ENCODE results near the gene DLGAP4. TPM values are rescaled to one million over a fixed set of nuclear protein-coding genes. Genes with fewer than 3 reads are reported as not detected.

DLGAP4 gene
- total RNA-seq, 1 donor from 2014 or later: 77.3 TPM

DNA sequence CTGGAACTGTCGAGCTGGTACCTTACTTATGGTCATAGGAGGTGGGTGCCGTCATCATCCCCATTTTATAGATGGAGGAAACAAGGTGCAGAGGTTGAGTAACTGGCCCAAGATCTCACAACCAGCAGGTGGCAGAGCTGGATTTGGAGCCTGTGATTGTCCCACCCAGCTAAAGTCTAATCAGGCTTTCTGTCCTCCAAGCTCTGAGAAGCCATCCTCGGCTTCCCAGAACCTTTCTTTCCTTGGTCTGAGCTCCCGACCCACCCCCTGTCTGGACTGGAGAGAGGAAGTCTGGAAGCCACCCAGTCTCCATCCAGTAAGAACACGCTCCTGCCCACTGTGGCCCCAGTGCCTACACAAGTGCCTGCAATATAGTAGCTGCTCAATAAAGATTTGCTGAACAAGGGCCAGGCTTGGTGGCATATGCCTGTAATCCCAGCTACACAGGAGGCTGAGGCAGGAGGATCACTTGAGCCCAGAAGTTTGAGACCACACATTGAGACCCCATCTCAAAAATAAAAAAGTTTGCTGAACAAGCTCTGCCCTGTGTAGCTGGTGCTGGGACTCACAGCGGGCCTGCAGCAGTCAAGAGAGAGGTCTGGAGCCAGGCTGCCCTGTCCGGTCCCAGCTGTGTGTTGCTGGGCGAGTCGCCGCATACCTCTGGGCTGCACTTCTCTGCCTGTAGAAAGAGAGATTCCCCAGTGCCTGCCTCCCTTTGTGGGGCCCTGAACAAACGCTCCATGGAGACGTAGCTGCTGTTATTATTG, 32.5 kb upstream of the DLGAP4 start:
- Histone ChIP-seq H3K4me1 (no peaks in the 10 kb centered on the region), H3K27ac (no peak overlapping the region), H3K27me3 (no peaks in the 10 kb centered on the region), H3K4me3 (no peak overlapping the region), H3K9me3 (no peaks in the 10 kb centered on the region), H3K36me3 (no peaks in the 10 kb centered on the region)
- no peak for DNase-seq (ENCODE audit: extremely low spot score in 2 of 2)
- intact Hi-C loops (cut with DNase I): no loop called here
- TF ChIP-seq POLR2AphosphoS5 (IDR thresholded peaks at IDR 0.05; ENCODE audit: insufficient read depth in 1 of 2, low read depth in 1 of 2): no peak
- TF ChIP-seq, protein P1, sequence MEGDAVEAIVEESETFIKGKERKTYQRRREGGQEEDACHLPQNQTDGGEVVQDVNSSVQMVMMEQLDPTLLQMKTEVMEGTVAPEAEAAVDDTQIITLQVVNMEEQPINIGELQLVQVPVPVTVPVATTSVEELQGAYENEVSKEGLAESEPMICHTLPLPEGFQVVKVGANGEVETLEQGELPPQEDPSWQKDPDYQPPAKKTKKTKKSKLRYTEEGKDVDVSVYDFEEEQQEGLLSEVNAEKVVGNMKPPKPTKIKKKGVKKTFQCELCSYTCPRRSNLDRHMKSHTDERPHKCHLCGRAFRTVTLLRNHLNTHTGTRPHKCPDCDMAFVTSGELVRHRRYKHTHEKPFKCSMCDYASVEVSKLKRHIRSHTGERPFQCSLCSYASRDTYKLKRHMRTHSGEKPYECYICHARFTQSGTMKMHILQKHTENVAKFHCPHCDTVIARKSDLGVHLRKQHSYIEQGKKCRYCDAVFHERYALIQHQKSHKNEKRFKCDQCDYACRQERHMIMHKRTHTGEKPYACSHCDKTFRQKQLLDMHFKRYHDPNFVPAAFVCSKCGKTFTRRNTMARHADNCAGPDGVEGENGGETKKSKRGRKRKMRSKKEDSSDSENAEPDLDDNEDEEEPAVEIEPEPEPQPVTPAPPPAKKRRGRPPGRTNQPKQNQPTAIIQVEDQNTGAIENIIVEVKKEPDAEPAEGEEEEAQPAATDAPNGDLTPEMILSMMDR (IDR thresholded peaks at IDR 0.05): no peak
- no peak for TF ChIP-seq POLR2A (IDR thresholded peaks at IDR 0.05)

DNA sequence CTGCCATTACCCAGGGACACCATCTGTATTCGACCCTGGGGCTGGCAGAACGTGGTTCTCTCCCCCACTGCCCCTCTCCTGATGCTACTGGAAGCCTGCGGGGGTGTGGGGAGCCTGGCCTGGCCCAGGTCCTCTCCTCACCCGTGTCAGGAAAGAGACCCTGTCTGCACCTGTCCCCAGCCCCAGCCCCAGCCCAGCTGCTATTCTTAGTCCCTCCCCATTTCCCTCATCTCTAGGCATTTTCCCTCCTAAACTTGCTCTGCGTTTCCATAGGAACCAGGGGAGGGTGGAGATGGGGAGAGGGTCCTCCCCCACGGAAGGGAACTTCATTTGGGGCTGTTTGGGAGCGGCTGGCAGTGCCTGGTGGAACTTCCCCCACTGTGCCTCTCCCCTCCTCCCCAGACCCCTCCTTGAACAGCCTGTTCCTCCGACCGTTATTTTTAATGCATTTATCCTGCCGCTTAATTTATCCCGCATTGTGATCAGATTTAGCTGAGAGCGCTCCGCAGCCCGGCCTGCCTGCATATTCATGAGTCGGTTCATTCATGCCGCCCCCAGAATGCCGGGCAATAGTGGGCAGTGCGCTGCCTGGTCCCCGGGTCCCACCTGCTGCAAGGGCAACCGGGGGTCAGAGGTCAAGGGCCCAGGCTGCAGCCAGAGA, 31.8 kb upstream of the DLGAP4 start:
- no peaks in the 10 kb centered on the region for H3K36me3 ChIP-seq
- no peak for DNase-seq (ENCODE audit: extremely low spot score in 2 of 2)
- no peaks in the 10 kb centered on the region for H3K27me3 ChIP-seq
- no peak overlapping the region for H3K27ac ChIP-seq
- H3K4me1 ChIP-seq: no peaks in the 10 kb centered on the region
- no peaks in the 10 kb centered on the region for H3K9me3 ChIP-seq
- intact Hi-C loops (cut with DNase I): no loop called here
- H3K4me3 ChIP-seq: no peak overlapping the region
- TF ChIP-seq POLR2A (IDR thresholded peaks at IDR 0.05) (no peak), POLR2AphosphoS5 (IDR thresholded peaks at IDR 0.05; ENCODE audit: insufficient read depth in 1 of 2, low read depth in 1 of 2) (no peak)
- TF ChIP-seq, protein P1 (IDR thresholded peaks at IDR 0.05): no peak

DNA sequence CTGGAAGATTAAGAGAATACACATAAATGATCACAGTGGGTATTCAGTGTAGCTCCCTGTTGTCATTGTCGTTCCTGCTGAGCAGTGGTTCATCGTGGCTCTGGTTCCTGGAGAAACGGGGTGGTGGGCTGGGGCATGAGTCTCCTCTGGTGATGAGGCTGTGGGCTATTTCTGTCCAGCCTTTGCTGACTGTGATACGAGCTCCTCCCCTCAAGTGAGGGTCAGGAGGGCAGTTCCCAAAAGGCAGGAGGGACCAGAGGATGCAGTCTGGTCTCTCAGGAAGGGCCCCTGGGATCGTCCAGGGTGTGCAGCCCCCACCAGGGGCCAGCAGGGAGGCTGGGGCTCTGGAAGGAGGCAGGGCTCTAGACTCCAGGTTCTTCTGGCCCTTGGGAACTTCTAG, 31.1 kb upstream of the DLGAP4 start:
- H3K27ac ChIP-seq: no peak overlapping the region
- no peak for DNase-seq (ENCODE audit: extremely low spot score in 2 of 2)
- TF ChIP-seq POLR2AphosphoS5 (IDR thresholded peaks at IDR 0.05; ENCODE audit: insufficient read depth in 1 of 2, low read depth in 1 of 2) (no peak), POLR2A (IDR thresholded peaks at IDR 0.05) (no peak)
- TF ChIP-seq, protein P1 (IDR thresholded peaks at IDR 0.05): no peak
- no peaks in the 10 kb centered on the region for H3K36me3 ChIP-seq
- intact Hi-C loops (cut with DNase I): no loop called here
- H3K9me3 ChIP-seq: no peaks in the 10 kb centered on the region
- H3K4me1 ChIP-seq: no peaks in the 10 kb centered on the region
- H3K27me3 ChIP-seq: no peaks in the 10 kb centered on the region
- no peak overlapping the region for H3K4me3 ChIP-seq

DNA sequence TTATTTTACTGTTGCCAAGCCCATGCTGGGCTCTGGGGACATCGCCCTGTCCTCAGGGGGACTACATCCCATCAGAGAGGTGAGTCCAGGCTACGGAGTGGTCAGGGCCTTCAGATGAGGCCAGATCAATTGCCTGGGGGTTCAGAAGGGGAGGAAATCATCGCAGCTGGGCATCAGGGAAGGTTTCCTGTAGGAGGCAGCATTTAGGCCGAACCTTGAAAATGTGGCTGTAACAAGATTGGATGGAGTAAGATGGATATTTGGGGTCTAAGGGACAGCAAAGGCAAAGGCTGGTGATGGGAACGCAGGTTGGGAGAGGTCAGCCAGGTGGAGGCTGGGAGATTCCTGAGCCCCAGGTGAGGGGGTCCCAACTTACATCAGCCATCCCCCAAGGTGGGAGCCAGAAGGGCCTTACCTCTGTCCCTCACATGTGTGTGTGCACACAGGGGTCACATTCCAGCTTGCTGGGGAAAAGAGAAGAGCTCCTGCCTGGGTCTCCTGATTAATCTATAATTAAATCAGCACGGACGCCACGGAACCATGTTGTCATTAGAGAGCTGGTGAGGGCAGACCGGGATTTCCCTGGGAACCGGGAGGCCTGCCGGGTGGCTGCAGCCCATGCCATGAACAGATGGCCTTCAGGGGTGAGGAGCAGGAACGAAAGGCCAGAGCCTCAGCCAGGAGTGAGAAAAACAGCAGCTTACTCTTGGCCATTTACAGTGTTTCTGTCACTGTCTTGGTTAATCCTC, 30.5 kb upstream of the DLGAP4 start:
- Histone ChIP-seq H3K4me1 (no peaks in the 10 kb centered on the region), H3K9me3 (no peaks in the 10 kb centered on the region), H3K4me3 (no peak overlapping the region), H3K27me3 (no peaks in the 10 kb centered on the region), H3K36me3 (no peaks in the 10 kb centered on the region), H3K27ac (no peak overlapping the region)
- TF ChIP-seq POLR2AphosphoS5 (IDR thresholded peaks at IDR 0.05; ENCODE audit: insufficient read depth in 1 of 2, low read depth in 1 of 2): no peak
- TF ChIP-seq, protein P1 (IDR thresholded peaks at IDR 0.05): no peak
- no peak for TF ChIP-seq POLR2A (IDR thresholded peaks at IDR 0.05)
- intact Hi-C loops (cut with DNase I): no loop called here
- DNase-seq (ENCODE audit: extremely low spot score in 2 of 2): no peak
